Fibroblast of skin of left quadriceps (primary cell): Measurements from ENCODE around the gene B3GNT8.
"Not testable (repeated sequence)": the region's sequence is repeated elsewhere in the genome, so short reads cannot be mapped to it uniquely, and the experiment has no call there.

Experiments
- DNase-seq, 2 experiments: peaks; one replicate each; pipeline ENCODE4 v3.0.0-alpha.2; 2013; ENCODE audit warnings: low read depth in 2 of 2

Gene B3GNT8

GRCh38 chr19:41426952-41427646 is at the start of gene B3GNT8:
B3GNT8 (minus strand) TSS chr19:41427374; CDS start chr19:41426778, 596 bp downstream.
- DNase-seq = peak; percentile 24 to 27

GRCh38 chr19:41476583-41476982 is 49.4 kb upstream of the B3GNT8 start:
- DNase-seq = no peak

- not testable (repeated sequence) for DNase-seq
Observed at GRCh38 chr19:41463257-41464256, 36.4 kb upstream of the B3GNT8 start.

- no peak for DNase-seq
Observed at GRCh38 chr19:41462497-41462896, 35.3 kb upstream of the B3GNT8 start.

- DNase-seq = no peak
Observed at GRCh38 chr19:41457241-41457640, 30.1 kb upstream of the B3GNT8 start.

GRCh38 chr19:41456342-41456918 is 29.3 kb upstream of the B3GNT8 start:
- DNase-seq = peak; percentile 8 to 10

GRCh38 chr19:41455936-41456335 is 28.8 kb upstream of the B3GNT8 start:
- DNase-seq = no peak

GRCh38 chr19:41452584-41453275 is 25.6 kb upstream of the B3GNT8 start:
- no peak for DNase-seq

- DNase-seq = no peak
Observed at GRCh38 chr19:41449865-41450178, 22.6 kb upstream of the B3GNT8 start.

- peak; percentile 18 to 35 for DNase-seq
Observed at GRCh38 chr19:41449079-41449864, 22.1 kb upstream of the B3GNT8 start.

- DNase-seq = no peak
Observed at GRCh38 chr19:41447732-41448332, 20.7 kb upstream of the B3GNT8 start.

GRCh38 chr19:41445575-41445974 is 18.4 kb upstream of the B3GNT8 start:
- no peak for DNase-seq

- no peak for DNase-seq
Observed at GRCh38 chr19:41443813-41444455, 16.8 kb upstream of the B3GNT8 start.

- no peak for DNase-seq
Observed at GRCh38 chr19:41442473-41443355, 15.5 kb upstream of the B3GNT8 start, which contains the start of gene ERICH4. ERICH4 (plus strand) TSS chr19:41443156; CDS start chr19:41443170, 14 bp downstream.

GRCh38 chr19:41441321-41441945 is 14.3 kb upstream of the B3GNT8 start:
- DNase-seq = no peak

- DNase-seq = peak; percentile 93
Observed at GRCh38 chr19:41439441-41440222, 12.5 kb upstream of the B3GNT8 start, which contains the start of gene DMAC2. DMAC2 (minus strand) TSS chr19:41439912; CDS start chr19:41439899, 13 bp downstream.

- no peak for DNase-seq
Observed at GRCh38 chr19:41437944-41438574, 10.9 kb upstream of the B3GNT8 start.
